OCI-LY1 (cell line): ENCODE data around the gene GUCA2B.

Experiments used
- H2AFZ ChIP-seq: fragments of 200-600 bp; sonication (generic), shearing (Covaris generic); 2 replicates; pipeline ENCODE4 v1.6.0; 2014; ENCODE audit warnings: antibody characterized with exemption, mild to moderate bottlenecking, low read length
- H3F3A ChIP-seq: fragments of 200-600 bp; sonication (generic), shearing (Covaris generic); 2 replicates; pipeline ENCODE4 v1.6.0; 2014; ENCODE audit warnings: mild to moderate bottlenecking, antibody characterized with exemption, low read length, moderate library complexity; ENCODE audit not compliant: insufficient read depth
- H3K27ac ChIP-seq: fragments of 200-600 bp; sonication (generic); 2 replicates; pipeline ENCODE4 v1.5.1; 2014; ENCODE audit warnings: low read length, mixed run types, mild to moderate bottlenecking, low read depth; ENCODE audit not compliant: poor library complexity, severe bottlenecking
- H3K27me3 ChIP-seq: fragments of 200-600 bp; sonication (generic); 2 replicates; pipeline ENCODE4 v1.6.0; 2014; ENCODE audit warnings: antibody characterized with exemption, mild to moderate bottlenecking, low read length, moderate library complexity; ENCODE audit not compliant: insufficient read depth
- H3K36me3 ChIP-seq: fragments of 200-600 bp; sonication (generic); 2 replicates; pipeline ENCODE4 v1.6.1; 2014; ENCODE audit warnings: mild to moderate bottlenecking, antibody characterized with exemption, low read length, moderate library complexity, mixed read lengths; ENCODE audit not compliant: insufficient read depth
- H3K4me1 ChIP-seq: fragments of 200-600 bp; sonication (generic); 2 replicates; pipeline ENCODE4 v1.5.1; 2014; ENCODE audit warnings: mild to moderate bottlenecking, low read length, moderate library complexity; ENCODE audit not compliant: insufficient read depth, severe bottlenecking
- H3K4me2 ChIP-seq: fragments of 200-600 bp; sonication (generic), shearing (Covaris generic); 2 replicates; pipeline ENCODE4 v1.6.1; 2014; ENCODE audit warnings: low read length
- H3K4me3 ChIP-seq: fragments of 200-600 bp; sonication (generic); 2 replicates; pipeline ENCODE4 v1.5.1; 2014; ENCODE audit warnings: low read length, low read depth, mild to moderate bottlenecking, mixed read lengths; ENCODE audit not compliant: poor library complexity, severe bottlenecking
- H3K79me2 ChIP-seq: fragments of 200-600 bp; shearing (Covaris generic); 2 replicates; pipeline ENCODE4 v1.6.1; 2016; ENCODE audit warnings: mixed run types, low read length, mixed read lengths; ENCODE audit not compliant: insufficient read depth
- H3K9ac ChIP-seq: fragments of 200-600 bp; sonication (generic), shearing (Covaris generic); 2 replicates; pipeline ENCODE4 v1.6.1; 2014; ENCODE audit warnings: mild to moderate bottlenecking, low read length, mixed read lengths
- H3K9me2 ChIP-seq: fragments of 200-600 bp; sonication (generic), shearing (Covaris generic); 2 replicates; pipeline ENCODE4 v1.6.1; 2014; ENCODE audit warnings: low read depth, mild to moderate bottlenecking, low read length, mixed read lengths
- H3K9me3 ChIP-seq: fragments of 200-600 bp; shearing (Covaris generic); 2 replicates; pipeline ENCODE4 v1.6.1; 2014; ENCODE audit warnings: low read length, mixed read lengths
- H4K20me1 ChIP-seq: fragments of 200-600 bp; sonication (generic), shearing (Covaris generic); 2 replicates; pipeline ENCODE4 v1.6.0; 2016; ENCODE audit warnings: mild to moderate bottlenecking, low read length; ENCODE audit not compliant: insufficient read depth
- EZH2 ChIP-seq: fragments of 200-600 bp; sonication (generic), shearing (Covaris generic); IDR thresholded peaks from 2 replicates; pipeline ENCODE4 v1.8.0; 2017; ENCODE audit warnings: borderline replicate concordance, mixed run types, mild to moderate bottlenecking, antibody characterized with exemption, low read length, moderate library complexity, mixed read lengths
- TF ChIP-seq, protein P1 (sequence below): fragments of 200-600 bp; sonication (generic), shearing (Covaris generic); IDR thresholded peaks from 2 replicates; pipeline ENCODE4 v1.5.1; 2017; ENCODE audit warnings: mild to moderate bottlenecking, antibody characterized with exemption, low read length, moderate library complexity, mixed read lengths

Gene GUCA2B

DNA sequence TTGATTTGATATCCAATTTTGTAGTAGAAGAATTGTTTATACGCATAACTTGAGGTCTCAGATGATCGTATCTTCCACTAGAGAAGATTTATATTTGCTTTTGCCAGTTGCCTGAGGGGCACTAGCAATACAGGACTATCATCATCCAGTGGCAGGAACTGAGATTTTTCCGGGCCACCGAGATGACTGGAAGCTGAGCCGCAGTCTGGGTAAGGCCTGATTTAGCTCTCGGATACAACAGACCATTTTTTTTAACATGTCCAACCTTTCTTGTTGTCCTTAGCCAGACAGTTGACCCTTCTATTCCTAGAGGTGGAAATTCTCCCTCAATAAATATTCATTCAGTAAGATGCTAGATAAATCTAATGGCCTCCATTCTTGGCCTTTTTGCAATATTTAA is 25.4 kb upstream of the GUCA2B start:
- no peaks in the 10 kb centered on the region for H3K36me3 ChIP-seq
- no peaks in the 10 kb centered on the region for H3K4me1 ChIP-seq
- no peaks in the 10 kb centered on the region for H4K20me1 ChIP-seq
- no peaks in the 10 kb centered on the region for H3K9me3 ChIP-seq
- peaks cover 4% of the 10 kb centered on the region; the same call in 1 of the 2 replicates for H3K27me3 ChIP-seq
- H3K4me2 ChIP-seq, result no peak overlapping the region
- no peaks in the 10 kb centered on the region for H3K9me2 ChIP-seq
- no peaks in the 10 kb centered on the region for H3K79me2 ChIP-seq
- TF ChIP-seq, protein P1, sequence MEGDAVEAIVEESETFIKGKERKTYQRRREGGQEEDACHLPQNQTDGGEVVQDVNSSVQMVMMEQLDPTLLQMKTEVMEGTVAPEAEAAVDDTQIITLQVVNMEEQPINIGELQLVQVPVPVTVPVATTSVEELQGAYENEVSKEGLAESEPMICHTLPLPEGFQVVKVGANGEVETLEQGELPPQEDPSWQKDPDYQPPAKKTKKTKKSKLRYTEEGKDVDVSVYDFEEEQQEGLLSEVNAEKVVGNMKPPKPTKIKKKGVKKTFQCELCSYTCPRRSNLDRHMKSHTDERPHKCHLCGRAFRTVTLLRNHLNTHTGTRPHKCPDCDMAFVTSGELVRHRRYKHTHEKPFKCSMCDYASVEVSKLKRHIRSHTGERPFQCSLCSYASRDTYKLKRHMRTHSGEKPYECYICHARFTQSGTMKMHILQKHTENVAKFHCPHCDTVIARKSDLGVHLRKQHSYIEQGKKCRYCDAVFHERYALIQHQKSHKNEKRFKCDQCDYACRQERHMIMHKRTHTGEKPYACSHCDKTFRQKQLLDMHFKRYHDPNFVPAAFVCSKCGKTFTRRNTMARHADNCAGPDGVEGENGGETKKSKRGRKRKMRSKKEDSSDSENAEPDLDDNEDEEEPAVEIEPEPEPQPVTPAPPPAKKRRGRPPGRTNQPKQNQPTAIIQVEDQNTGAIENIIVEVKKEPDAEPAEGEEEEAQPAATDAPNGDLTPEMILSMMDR, result no peak
- no peak for TF ChIP-seq EZH2
- H3F3A ChIP-seq, result no peaks in the 10 kb centered on the region
- H2AFZ ChIP-seq, result no peak overlapping the region
- H3K27ac ChIP-seq, result no peak overlapping the region
- no peak overlapping the region for H3K9ac ChIP-seq
- no peak overlapping the region for H3K4me3 ChIP-seq

DNA sequence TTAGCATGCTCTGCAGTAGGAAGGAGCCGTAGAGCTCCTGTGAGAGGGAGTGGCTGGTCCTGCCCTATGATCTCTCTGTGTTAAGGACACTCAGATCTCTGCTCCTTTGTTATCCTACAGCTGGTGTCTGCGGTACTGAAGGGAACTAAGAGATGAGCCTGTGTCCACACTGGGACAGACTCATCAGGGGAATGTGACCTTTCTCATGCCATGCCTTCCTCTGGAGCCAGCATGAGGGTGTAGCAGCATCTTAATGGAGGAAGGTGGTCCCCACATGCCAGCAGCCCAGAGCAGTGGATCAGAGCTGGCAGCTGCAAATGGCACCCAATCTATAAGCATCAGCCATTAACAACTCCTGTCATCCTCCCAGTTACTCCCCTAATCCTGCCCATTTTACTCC is 24.7 kb upstream of the GUCA2B start:
- Histone ChIP-seq H4K20me1 (no peaks in the 10 kb centered on the region), H3F3A (no peaks in the 10 kb centered on the region), H3K9me3 (no peaks in the 10 kb centered on the region), H3K4me2 (no peak overlapping the region), H3K4me3 (no peak overlapping the region), H3K27me3 (peaks cover 4% of the 10 kb centered on the region; the same call in 1 of the 2 replicates), H3K79me2 (no peaks in the 10 kb centered on the region), H3K36me3 (no peaks in the 10 kb centered on the region), H3K27ac (no peak overlapping the region), H2AFZ (no peak overlapping the region), H3K4me1 (no peaks in the 10 kb centered on the region), H3K9ac (no peak overlapping the region), H3K9me2 (no peaks in the 10 kb centered on the region)
- no peak for TF ChIP-seq EZH2
- TF ChIP-seq, protein P1, result no peak

DNA sequence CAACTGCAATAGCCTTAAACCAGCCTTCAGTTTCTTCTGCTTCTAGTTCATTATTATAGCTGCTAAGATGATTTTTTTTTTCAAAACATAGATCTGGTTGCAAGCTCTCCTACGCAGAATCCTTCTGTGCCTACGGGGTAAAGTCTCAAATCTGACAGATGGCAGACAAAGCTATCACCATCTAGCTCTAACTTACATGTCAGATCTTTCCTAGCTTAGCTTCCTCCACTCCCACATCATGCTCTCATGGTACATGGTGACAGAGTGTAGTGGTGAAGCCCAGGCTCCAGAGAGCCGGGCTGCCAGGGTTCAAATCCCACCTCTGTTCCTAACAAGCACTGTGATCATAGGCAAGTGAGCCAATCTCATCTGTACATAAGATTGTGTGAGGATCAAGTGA is 24.2 kb upstream of the GUCA2B start:
- H3K4me1 ChIP-seq, result no peaks in the 10 kb centered on the region
- no peaks in the 10 kb centered on the region for H3F3A ChIP-seq

More for the DNA sequence above, 24.2 kb upstream of the GUCA2B start:
- Histone ChIP-seq H3K27me3 (peaks cover 4% of the 10 kb centered on the region; the same call in 1 of the 2 replicates), H3K4me3 (no peak overlapping the region), H3K9me3 (no peaks in the 10 kb centered on the region), H4K20me1 (no peaks in the 10 kb centered on the region), H3K9me2 (no peaks in the 10 kb centered on the region), H3K36me3 (no peaks in the 10 kb centered on the region), H3K27ac (no peak overlapping the region), H3K9ac (no peak overlapping the region), H3K4me2 (no peak overlapping the region), H2AFZ (no peak overlapping the region), H3K79me2 (no peaks in the 10 kb centered on the region)
- TF ChIP-seq, protein P1, result no peak
- no peak for TF ChIP-seq EZH2
